Thyroid gland (tissue), 4 donors: ENCODE measurements around the gene ELMO3. TPM values are rescaled to one million over a fixed set of nuclear protein-coding genes. Genes with fewer than 3 reads are reported as not detected.
A peak's percentile ranks its signal among the peaks of the same experiment; 100 is the strongest.

Experiments
- DNase-seq, 2 donors: peaks; one replicate each; pipeline ENCODE4 v3.0.0-alpha.2; 2019
- H3K27ac ChIP-seq, 3 donors: fragments of 200-600 bp; sonication (generic); 1 replicate in 2 of 3; 2 replicates in 1 of 3; pipeline ENCODE4 v1.5.1; 2016 to 2019; ENCODE audit warnings: mild to moderate bottlenecking in 1 of 3, moderate library complexity in 1 of 3
- H3K27me3 ChIP-seq: fragments of 200-600 bp; sonication (generic); one replicate; pipeline ENCODE4 v1.5.1; 2019
- H3K36me3 ChIP-seq, 2 donors: fragments of 200-600 bp; sonication (generic); one replicate each; pipeline ENCODE4 v1.5.1; 2016 to 2019
- H3K4me1 ChIP-seq, 2 donors: fragments of 200-600 bp; sonication (generic); one replicate each; pipeline ENCODE4 v1.5.1; 2017 to 2019
- H3K4me3 ChIP-seq, 3 donors: fragments of 200-600 bp; sonication (generic); replicated peaks in 1 of 3; 1 replicate in 2 of 3; 2 replicates in 1 of 3; pipeline ENCODE4 v1.5.1; 2016; ENCODE audit warnings: mild to moderate bottlenecking in 1 of 3
- H3K9me3 ChIP-seq: fragments of 200-600 bp; sonication (generic); one replicate; pipeline ENCODE4 v1.5.1; 2017
- CTCF ChIP-seq, 6 experiments: fragments of 200-600 bp in 3 of 6; fragments of 450-650 bp in 3 of 6; sonication (generic) in 3 of 6; IDR thresholded peaks; one replicate each; pipeline ENCODE4 v1.5.1; 2016 to 2019; ENCODE audit warnings: antibody characterized with exemption in 6 of 6, mild to moderate bottlenecking in 2 of 6, inconsistent platforms in 1 of 6, moderate library complexity in 1 of 6
- POLR2A ChIP-seq, 2 donors: fragments of 450-650 bp; IDR thresholded peaks; one replicate each; pipeline ENCODE4 v1.6.1; 2017; ENCODE audit warnings: antibody characterized with exemption in 2 of 2, mild to moderate bottlenecking in 2 of 2, moderate library complexity in 1 of 2
- WGBS, 2 donors: methylation state at CpG; one replicate each; pipeline ENCODE4 v1.1.5; 2017; 5-methylcytosine and 5-hydroxymethylcytosine counted together
- intact Hi-C: fragments of 100-400 bp; cut with DNase I; formaldehyde crosslinking; loops from one replicate; pipeline ENCODE4 v1.15.1; 2023
- total RNA-seq, 4 donors: library from RNA; depleted of rRNA; stranded (reverse); fragments of >200 nt; gene quantifications; one replicate each; pipeline ENCODE4 v1.2.3, GENCODE V29; 2016

The ELMO3 gene
- total RNA-seq, 4 donors from 2014 or later, result 26.0 to 37.8 (median 30.0) TPM

DNA sequence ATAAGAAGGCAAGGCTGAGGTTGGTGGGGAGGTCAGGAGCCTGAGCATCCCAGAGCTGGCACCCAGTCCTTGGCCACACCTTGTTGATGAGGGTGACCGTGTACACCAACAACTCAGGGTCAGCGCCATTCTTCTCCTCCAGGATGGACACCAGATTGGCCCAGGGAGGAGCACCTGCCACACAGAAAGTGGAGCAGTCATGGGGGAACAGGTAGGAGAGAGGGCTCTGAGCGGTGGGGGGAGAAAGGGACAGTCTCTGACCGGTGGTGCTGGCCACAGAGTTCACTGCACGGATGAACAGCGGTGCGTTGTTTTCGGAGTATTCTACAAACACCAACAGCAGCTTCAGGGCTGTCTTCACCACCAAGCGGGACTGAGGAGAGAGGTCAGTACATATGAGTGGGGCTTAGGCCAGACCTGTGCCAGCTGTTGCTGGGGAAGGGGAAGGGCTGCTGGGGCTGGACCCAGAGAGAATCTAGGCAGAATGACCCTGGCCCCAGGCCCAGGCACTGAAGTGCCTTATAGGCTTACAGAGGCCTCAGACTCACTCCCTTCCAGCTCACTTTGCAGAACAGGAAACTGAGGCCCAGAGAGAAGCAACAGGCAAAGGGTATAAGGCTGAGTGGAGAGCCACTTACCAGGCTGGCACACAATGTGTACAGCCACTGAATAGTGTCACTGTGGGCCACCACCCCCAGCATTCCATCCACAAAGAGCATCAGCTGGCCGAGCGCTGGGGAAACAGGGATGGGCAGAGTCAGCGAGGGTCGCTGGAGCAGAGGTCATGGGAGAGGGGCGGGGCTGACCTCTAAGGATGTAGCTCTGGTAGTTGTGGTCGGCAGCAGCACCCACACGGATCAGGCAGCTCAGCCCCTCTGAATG lies 38.7 kb downstream of the ELMO3 start:
- TF ChIP-seq POLR2A (IDR thresholded peaks at IDR 0.05) (no peak), CTCF (IDR thresholded peaks at IDR 0.05) (no peak)
- intact Hi-C loops, result no loop called here
- no peak for DNase-seq
- H3K36me3 ChIP-seq, result peaks cover 43 to 54% of the 10 kb centered on the region in 2 donors
- H3K27me3 ChIP-seq, result no peaks in the 10 kb centered on the region
- H3K4me3 ChIP-seq, result no peak overlapping the region
- H3K27ac ChIP-seq, result no peak overlapping the region
- H3K4me1 ChIP-seq, result peaks cover 29 to 31% of the 10 kb centered on the region in 2 donors
- H3K9me3 ChIP-seq, result no peaks in the 10 kb centered on the region
- WGBS, 2 donors, result 84 to 89% methylated on average over 16 of the region's 16 CpGs

DNA sequence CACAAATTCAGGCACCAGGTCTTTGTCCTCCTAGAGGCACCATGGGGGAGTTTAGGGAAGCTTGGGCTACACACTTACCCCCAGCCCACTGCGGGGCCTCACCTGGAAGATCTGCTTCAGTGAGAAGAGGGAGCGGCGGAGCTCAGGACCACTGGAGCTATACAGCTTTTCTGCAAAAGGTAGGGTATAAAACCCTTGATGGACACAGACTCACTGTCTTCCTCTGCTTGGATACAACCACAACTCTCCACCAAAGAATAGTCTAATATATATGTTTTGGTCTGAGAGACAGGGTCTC lies 39.3 kb downstream of the ELMO3 start:
- H3K27ac ChIP-seq, result no peak overlapping the region
- WGBS, 2 donors, result 98 to 100% methylated on average over 2 to 3 of the region's 3 CpGs
- no peak for DNase-seq
- H3K4me3 ChIP-seq, result no peak overlapping the region
- no peaks in the 10 kb centered on the region for H3K27me3 ChIP-seq
- H3K9me3 ChIP-seq, result no peaks in the 10 kb centered on the region
- TF ChIP-seq CTCF (IDR thresholded peaks at IDR 0.05) (no peak), POLR2A (IDR thresholded peaks at IDR 0.05) (no peak)
- peaks cover 30 to 37% of the 10 kb centered on the region in 2 donors for H3K4me1 ChIP-seq
- H3K36me3 ChIP-seq, result peaks cover 42 to 52% of the 10 kb centered on the region in 2 donors
- intact Hi-C loops, result no loop called here

DNA sequence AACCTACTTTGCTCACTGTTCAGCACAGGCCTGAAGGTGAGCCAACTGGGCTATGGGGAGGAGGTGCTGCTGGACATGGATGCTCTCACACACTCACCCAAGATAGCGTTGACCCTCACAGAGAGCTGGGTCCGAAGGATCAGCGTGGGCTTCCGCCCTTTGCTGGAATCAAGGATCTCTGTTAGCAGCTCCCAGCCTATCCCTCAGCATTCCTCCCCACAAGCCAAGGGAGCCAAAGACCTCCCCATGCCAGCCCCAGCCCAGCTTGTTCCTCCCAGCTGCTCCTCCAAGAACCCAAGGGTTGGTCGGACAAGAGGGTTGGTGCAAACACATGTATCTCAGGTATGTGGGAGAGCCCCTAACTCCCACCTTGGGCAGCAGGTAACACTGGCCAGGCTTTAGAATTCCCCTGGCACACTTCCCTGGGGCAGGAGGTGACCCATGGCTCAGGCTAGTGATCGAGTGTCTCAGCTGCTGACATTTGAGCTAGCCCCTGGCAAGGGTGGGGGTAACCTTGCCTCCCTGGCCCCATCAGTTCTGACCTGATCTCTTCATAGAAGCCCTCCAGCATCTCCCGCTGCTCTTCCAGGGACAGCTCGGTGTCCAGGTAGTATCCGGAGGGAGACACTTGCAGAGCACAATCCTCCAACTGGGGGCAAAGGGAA lies 40.0 kb downstream of the ELMO3 start:
- H3K9me3 ChIP-seq, result no peaks in the 10 kb centered on the region
- H3K27me3 ChIP-seq, result no peaks in the 10 kb centered on the region
- DNase-seq, result no peak
- intact Hi-C loops, result no loop called here
- H3K4me1 ChIP-seq, result peaks cover 30 to 42% of the 10 kb centered on the region in 2 donors
- 87 to 92% methylated on average over 8 to 9 of the region's 9 CpGs for WGBS, 2 donors
- TF ChIP-seq POLR2A (IDR thresholded peaks at IDR 0.05) (no peak), CTCF (IDR thresholded peaks at IDR 0.05) (no peak)
- no peak overlapping the region for H3K4me3 ChIP-seq
- no peak overlapping the region for H3K27ac ChIP-seq
- peaks cover 36 to 45% of the 10 kb centered on the region in 2 donors for H3K36me3 ChIP-seq

GRCh38 chr16:67240506-67240905 lies 41.6 kb downstream of the ELMO3 start:
- Histone ChIP-seq H3K27ac (peak overlapping the region; percentile 73 to 91 (median 90)), H3K36me3 (peaks cover 30 to 39% of the 10 kb centered on the region in 2 donors), H3K27me3 (no peaks in the 10 kb centered on the region), H3K4me3 (no peak overlapping the region), H3K4me1 (peaks cover 39 to 58% of the 10 kb centered on the region in 2 donors), H3K9me3 (no peaks in the 10 kb centered on the region)
- intact Hi-C loops, result no loop called here
- DNase-seq, result peak; percentile 89 to 93
- WGBS, 2 donors, result 8 to 17% methylated on average over 4 of the region's 4 CpGs
- no peak for TF ChIP-seq CTCF (IDR thresholded peaks at IDR 0.05)
- peak in 1 of 2 donors; percentile 12 for TF ChIP-seq POLR2A (IDR thresholded peaks at IDR 0.05)
